Osteoblast (primary cell): ENCODE measurements around the gene IL16. TPM values are rescaled to one million over a fixed set of nuclear protein-coding genes. Genes with fewer than 3 reads are reported as not detected.

Source experiments
- DNase-seq: peaks from one replicate; pipeline ENCODE4 v3.0.0; 2011; ENCODE audit warnings: low spot score, mixed read lengths; ENCODE audit not compliant: insufficient read length; ENCODE audit errors: missing footprints
- H2AFZ ChIP-seq: 2 replicates; pipeline ENCODE4 v1.6.0; 2011; ENCODE audit warnings: mild to moderate bottlenecking, low read length
- H3K27ac ChIP-seq: 2 replicates; pipeline ENCODE4 v1.5.1; 2011; ENCODE audit warnings: mild to moderate bottlenecking, low read depth, low read length, moderate library complexity
- H3K27me3 ChIP-seq: 2 replicates; pipeline ENCODE4 v1.6.0; 2012; ENCODE audit warnings: mild to moderate bottlenecking, control low read depth, inconsistent platforms, low read length, moderate library complexity; ENCODE audit not compliant: insufficient read depth
- H3K36me3 ChIP-seq: 2 replicates; pipeline ENCODE4 v1.5.1; 2011; ENCODE audit warnings: mild to moderate bottlenecking, low read length, control low read depth, moderate library complexity; ENCODE audit not compliant: insufficient read depth
- H3K4me1 ChIP-seq: 2 replicates; pipeline ENCODE4 v1.5.1; 2011; ENCODE audit warnings: mild to moderate bottlenecking, low read length, control low read depth, moderate library complexity; ENCODE audit not compliant: insufficient read depth
- H3K4me2 ChIP-seq: 2 replicates; pipeline ENCODE4 v1.6.0; 2011; ENCODE audit warnings: mild to moderate bottlenecking, low read length; ENCODE audit not compliant: insufficient read depth
- H3K4me3 ChIP-seq: fragments of 200-600 bp; sonication (generic); 3 replicates; pipeline ENCODE4 v1.5.1; 2012; ENCODE audit warnings: mild to moderate bottlenecking, low read length, inconsistent platforms; ENCODE audit not compliant: insufficient read depth
- H3K79me2 ChIP-seq: 2 replicates; pipeline ENCODE4 v1.6.0; 2012; ENCODE audit warnings: mild to moderate bottlenecking, low read length, control low read depth, inconsistent platforms; ENCODE audit not compliant: insufficient read depth
- H3K9me3 ChIP-seq: 2 replicates; pipeline ENCODE4 v1.5.1; 2011; ENCODE audit warnings: low read depth, low read length, control low read depth
- H4K20me1 ChIP-seq: 2 replicates; pipeline ENCODE4 v1.6.0; 2012; ENCODE audit warnings: mild to moderate bottlenecking, low read length, control low read depth; ENCODE audit not compliant: insufficient read depth
- total RNA-seq: library from RNA; depleted of rRNA; stranded (reverse); fragments of >200 nt; gene quantifications from 2 replicates; pipeline ENCODE4 v1.2.3, GENCODE V29; 2012
- TF ChIP-seq, protein P1 (sequence below): IDR thresholded peaks from 2 replicates; pipeline ENCODE4 v1.5.1; 2011; ENCODE audit warnings: mild to moderate bottlenecking, low read depth, low read length, moderate library complexity; ENCODE audit errors: extremely low read depth

Gene IL16
- total RNA-seq, 1 donor: 6.5 TPM

DNA sequence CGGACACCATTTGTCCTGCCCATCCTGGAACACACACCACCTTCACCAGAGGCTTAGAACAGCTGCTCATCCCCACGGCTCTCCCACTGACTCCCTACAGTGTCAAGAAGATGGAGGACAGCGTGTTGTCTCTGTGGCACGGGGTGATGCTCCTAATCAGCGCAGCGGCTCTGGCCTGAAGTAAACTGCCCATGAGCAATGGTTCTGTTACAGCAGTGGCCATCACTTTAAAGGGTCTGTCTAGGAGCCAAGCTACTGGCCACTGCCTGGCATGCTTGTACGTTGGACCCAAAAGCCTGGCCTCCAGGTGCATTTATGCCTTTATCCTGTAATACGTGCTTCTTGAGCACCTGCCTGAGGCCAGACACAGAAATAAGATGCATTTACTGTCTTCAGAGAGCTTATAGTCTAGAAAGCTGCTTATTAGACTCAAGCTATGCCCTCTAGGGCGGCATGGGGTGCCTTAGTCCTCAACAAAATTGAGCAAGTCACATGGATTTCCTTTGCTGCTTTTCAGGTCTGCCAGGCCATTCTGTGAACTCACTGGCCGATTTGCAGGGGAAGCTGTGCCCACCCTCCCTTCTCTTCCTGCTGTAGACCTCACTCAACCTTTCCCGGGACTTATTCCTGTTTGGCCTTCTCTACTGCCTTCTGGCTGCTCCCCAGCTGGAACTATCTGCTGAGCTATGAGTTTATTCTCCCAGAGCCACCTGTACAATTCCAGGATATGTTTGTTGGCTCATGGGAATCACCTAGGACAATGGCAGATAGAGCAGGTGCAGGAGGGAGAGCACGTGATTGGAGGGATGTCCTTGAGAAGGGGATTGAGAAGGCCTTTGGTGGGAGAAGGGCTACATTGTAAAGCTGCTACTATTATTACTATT lies 75.3 kb downstream of the IL16 start:
- no peaks in the 10 kb centered on the region for H3K9me3 ChIP-seq
- DNase-seq: no peak
- H2AFZ ChIP-seq: no peak overlapping the region
- H3K27ac ChIP-seq: no peak overlapping the region
- no peaks in the 10 kb centered on the region for H3K79me2 ChIP-seq
- peaks cover 19% of the 10 kb centered on the region for H3K4me1 ChIP-seq
- TF ChIP-seq, protein P1, sequence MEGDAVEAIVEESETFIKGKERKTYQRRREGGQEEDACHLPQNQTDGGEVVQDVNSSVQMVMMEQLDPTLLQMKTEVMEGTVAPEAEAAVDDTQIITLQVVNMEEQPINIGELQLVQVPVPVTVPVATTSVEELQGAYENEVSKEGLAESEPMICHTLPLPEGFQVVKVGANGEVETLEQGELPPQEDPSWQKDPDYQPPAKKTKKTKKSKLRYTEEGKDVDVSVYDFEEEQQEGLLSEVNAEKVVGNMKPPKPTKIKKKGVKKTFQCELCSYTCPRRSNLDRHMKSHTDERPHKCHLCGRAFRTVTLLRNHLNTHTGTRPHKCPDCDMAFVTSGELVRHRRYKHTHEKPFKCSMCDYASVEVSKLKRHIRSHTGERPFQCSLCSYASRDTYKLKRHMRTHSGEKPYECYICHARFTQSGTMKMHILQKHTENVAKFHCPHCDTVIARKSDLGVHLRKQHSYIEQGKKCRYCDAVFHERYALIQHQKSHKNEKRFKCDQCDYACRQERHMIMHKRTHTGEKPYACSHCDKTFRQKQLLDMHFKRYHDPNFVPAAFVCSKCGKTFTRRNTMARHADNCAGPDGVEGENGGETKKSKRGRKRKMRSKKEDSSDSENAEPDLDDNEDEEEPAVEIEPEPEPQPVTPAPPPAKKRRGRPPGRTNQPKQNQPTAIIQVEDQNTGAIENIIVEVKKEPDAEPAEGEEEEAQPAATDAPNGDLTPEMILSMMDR: no peak
- no peak overlapping the region for H3K4me2 ChIP-seq
- no peaks in the 10 kb centered on the region for H3K36me3 ChIP-seq
- H3K27me3 ChIP-seq: no peaks in the 10 kb centered on the region
- H3K4me3 ChIP-seq: no peak overlapping the region
- H4K20me1 ChIP-seq: no peaks in the 10 kb centered on the region

DNA sequence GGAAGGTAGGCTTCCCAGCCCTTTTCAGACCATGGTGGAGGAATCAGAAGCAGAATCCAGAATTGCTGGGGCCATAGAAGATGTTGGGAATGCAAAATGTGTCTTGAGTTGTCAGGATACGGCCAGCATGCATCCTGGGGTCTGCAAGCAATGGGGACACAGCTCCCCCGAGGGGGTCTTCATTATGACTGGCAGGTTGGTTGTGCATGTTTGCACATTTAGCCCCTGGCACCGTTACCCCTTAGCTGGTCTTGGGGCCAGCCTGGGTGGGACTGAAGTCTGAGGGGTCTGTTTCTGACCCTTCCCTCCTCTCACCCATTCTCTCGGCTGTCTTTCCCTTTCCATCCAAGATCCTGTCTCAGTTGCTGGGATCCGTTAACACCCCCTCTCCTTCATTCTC lies 76.5 kb downstream of the IL16 start:
- Histone ChIP-seq H3K27ac (no peak overlapping the region), H3K79me2 (no peaks in the 10 kb centered on the region), H3K36me3 (no peaks in the 10 kb centered on the region), H3K4me1 (peaks cover 19% of the 10 kb centered on the region), H3K4me2 (no peak overlapping the region), H3K4me3 (no peak overlapping the region), H3K9me3 (no peaks in the 10 kb centered on the region), H3K27me3 (no peaks in the 10 kb centered on the region), H2AFZ (no peak overlapping the region), H4K20me1 (no peaks in the 10 kb centered on the region)
- DNase-seq: no peak
- TF ChIP-seq, protein P1: no peak

DNA sequence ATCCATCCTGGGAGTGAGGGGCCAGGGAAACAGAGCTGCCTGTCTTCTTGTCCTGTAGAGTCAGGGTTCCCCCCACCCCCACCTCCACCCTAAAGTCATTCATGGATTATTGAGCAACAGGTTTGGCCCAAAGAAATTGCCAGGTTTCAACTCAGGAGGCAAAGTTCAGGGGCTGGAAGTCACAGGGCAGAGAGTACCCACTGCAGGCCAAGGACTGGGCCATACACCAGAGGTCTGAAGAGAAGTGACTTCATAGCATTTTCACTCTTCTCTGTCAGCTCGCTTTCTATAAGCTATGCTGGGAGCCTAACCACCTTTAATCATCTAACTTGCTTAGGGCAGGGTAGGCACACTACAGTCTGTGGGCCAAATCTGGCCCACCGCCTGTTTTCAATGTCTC lies 77.2 kb downstream of the IL16 start:
- peaks cover 19% of the 10 kb centered on the region for H3K4me1 ChIP-seq
- H3K4me2 ChIP-seq: no peak overlapping the region
- no peak overlapping the region for H3K4me3 ChIP-seq
- no peaks in the 10 kb centered on the region for H3K27me3 ChIP-seq
- no peaks in the 10 kb centered on the region for H4K20me1 ChIP-seq
- H3K36me3 ChIP-seq: no peaks in the 10 kb centered on the region
- H3K27ac ChIP-seq: no peak overlapping the region
- TF ChIP-seq, protein P1: no peak
- no peaks in the 10 kb centered on the region for H3K9me3 ChIP-seq
- DNase-seq: no peak
- H3K79me2 ChIP-seq: no peaks in the 10 kb centered on the region
- no peak overlapping the region for H2AFZ ChIP-seq

DNA sequence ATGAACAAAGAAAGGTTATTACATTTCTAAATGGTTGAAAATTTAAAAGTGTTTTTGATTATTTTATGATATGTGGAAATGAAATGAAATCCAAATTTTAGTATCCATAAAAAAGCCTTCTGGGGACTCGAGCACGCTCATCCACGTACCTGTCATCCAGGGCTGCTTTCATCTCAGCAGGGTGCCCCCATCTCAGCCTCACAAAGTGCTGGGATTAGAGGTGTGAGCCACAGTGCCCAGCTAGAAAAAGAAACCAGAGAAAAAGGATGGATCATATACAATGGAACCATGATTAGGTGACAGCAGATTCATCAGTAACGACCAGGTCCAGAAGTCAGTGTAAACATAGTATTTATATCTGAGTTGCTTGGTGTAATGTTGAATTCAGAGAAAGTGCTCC lies 77.6 kb downstream of the IL16 start:
- Histone ChIP-seq H3K36me3 (no peaks in the 10 kb centered on the region), H3K4me1 (peaks cover 19% of the 10 kb centered on the region), H4K20me1 (no peaks in the 10 kb centered on the region), H3K79me2 (no peaks in the 10 kb centered on the region), H3K9me3 (no peaks in the 10 kb centered on the region), H3K4me2 (no peak overlapping the region), H3K27me3 (no peaks in the 10 kb centered on the region), H3K4me3 (no peak overlapping the region), H3K27ac (no peak overlapping the region), H2AFZ (no peak overlapping the region)
- TF ChIP-seq, protein P1: no peak
- no peak for DNase-seq
